RPMI8226 (cell line): Measurements from ENCODE around the gene ARMC8.
"Not testable (repeated sequence)": the region's sequence is repeated elsewhere in the genome, so short reads cannot be mapped to it uniquely, and the experiment has no call there.

Experiments
- DNase-seq: peaks from one replicate; pipeline ENCODE4 v3.0.0-alpha.2; 2015

Gene ARMC8

GRCh38 chr3:138187296-138188012 lies at the start of gene ARMC8:
Gene ARMC8 (plus strand): TSS chr3:138187301. CDS start chr3:138187555, 254 bp downstream.
- no peak for DNase-seq

GRCh38 chr3:138137861-138138260 lies 49.2 kb upstream of the ARMC8 start:
- no peak for DNase-seq

- DNase-seq, result no peak
These were observed 47.4 kb upstream of the ARMC8 start for GRCh38 chr3:138139691-138140090.

- no peak for DNase-seq
These were observed 46.2 kb upstream of the ARMC8 start for GRCh38 chr3:138140940-138141339.

- not testable (repeated sequence) for DNase-seq
These were observed 44.9 kb upstream of the ARMC8 start for GRCh38 chr3:138142181-138142580.

GRCh38 chr3:138148503-138148902 lies 38.6 kb upstream of the ARMC8 start:
- DNase-seq, result no peak

- DNase-seq, result no peak
These were observed 32.6 kb upstream of the ARMC8 start for GRCh38 chr3:138154534-138154933.

GRCh38 chr3:138157743-138158142 lies 29.4 kb upstream of the ARMC8 start:
- no peak for DNase-seq

GRCh38 chr3:138165061-138165460 lies 22.0 kb upstream of the ARMC8 start:
- no peak for DNase-seq

GRCh38 chr3:138172625-138173024 lies 14.5 kb upstream of the ARMC8 start:
- DNase-seq, result no peak

- peak; percentile 4 for DNase-seq
These were observed 13.2 kb upstream of the ARMC8 start for GRCh38 chr3:138173769-138174420.

GRCh38 chr3:138174421-138175131 lies 12.5 kb upstream of the ARMC8 start, which contains the start of gene DBR1:
Gene DBR1 (minus strand): TSS chr3:138174921. CDS start chr3:138174795, 126 bp downstream.
- peak; percentile 89 for DNase-seq

- DNase-seq, result peak; percentile 61
These were observed 6.6 kb upstream of the ARMC8 start for GRCh38 chr3:138180375-138181029.

- DNase-seq, result no peak
These were observed 2.1 kb upstream of the ARMC8 start for GRCh38 chr3:138184994-138185393.

GRCh38 chr3:138186221-138186620 lies 880 bp upstream of the ARMC8 start:
- no peak for DNase-seq

GRCh38 chr3:138186803-138187295 lies 252 bp upstream of the ARMC8 start:
- peak; percentile 95 for DNase-seq

GRCh38 chr3:138188013-138188730 lies 1.1 kb downstream of the ARMC8 start:
- DNase-seq, result peak; percentile 53

GRCh38 chr3:138195481-138195880 lies 8.4 kb downstream of the ARMC8 start:
- no peak for DNase-seq

GRCh38 chr3:138196023-138196422 lies 8.9 kb downstream of the ARMC8 start:
- DNase-seq, result no peak

- DNase-seq, result no peak
These were observed 10.0 kb downstream of the ARMC8 start for GRCh38 chr3:138197058-138197457.

- no peak for DNase-seq
These were observed 10.4 kb downstream of the ARMC8 start for GRCh38 chr3:138197524-138197923.

- DNase-seq, result no peak
These were observed 12.8 kb downstream of the ARMC8 start for GRCh38 chr3:138199851-138200250.
